HG02973 (cell line): Measurements from ENCODE around the gene CYB5R3.

Experiments
- ATAC-seq: cut with Tn5 transposase; IDR thresholded peaks from one replicate; pipeline ENCODE4 v1.9.1; 2021; ENCODE audit warnings: moderate library complexity; ENCODE audit not compliant: unreplicated experiment

Gene CYB5R3

GRCh38 chr22:42646569-42647525 is 2.3 kb downstream of the CYB5R3 start:
- no peak for ATAC-seq

- ATAC-seq = no peak
These were observed 3.1 kb downstream of the CYB5R3 start for GRCh38 chr22:42645938-42646568.

GRCh38 chr22:42645341-42645937 is 3.8 kb downstream of the CYB5R3 start:
- no peak for ATAC-seq

GRCh38 chr22:42644422-42645340 is 4.5 kb downstream of the CYB5R3 start:
- ATAC-seq = no peak

GRCh38 chr22:42643634-42644421 is 5.4 kb downstream of the CYB5R3 start:
- no peak for ATAC-seq

GRCh38 chr22:42642806-42643633 is 6.2 kb downstream of the CYB5R3 start:
- ATAC-seq = no peak

- no peak for ATAC-seq
These were observed 7.3 kb downstream of the CYB5R3 start for GRCh38 chr22:42641801-42642413.

- ATAC-seq = no peak
These were observed 9.5 kb downstream of the CYB5R3 start for GRCh38 chr22:42639541-42640241.

GRCh38 chr22:42637555-42637954 is 11.6 kb downstream of the CYB5R3 start:
- ATAC-seq = no peak

GRCh38 chr22:42636506-42636905 is 12.7 kb downstream of the CYB5R3 start:
- ATAC-seq = no peak

- no peak for ATAC-seq
These were observed 13.7 kb downstream of the CYB5R3 start for GRCh38 chr22:42635531-42635930.

- no peak for ATAC-seq
These were observed 16.2 kb downstream of the CYB5R3 start for GRCh38 chr22:42633013-42633412.

- ATAC-seq = no peak
These were observed 17.1 kb downstream of the CYB5R3 start for GRCh38 chr22:42632096-42632495.

- no peak for ATAC-seq
These were observed 18.1 kb downstream of the CYB5R3 start for GRCh38 chr22:42630901-42631602.

- no peak for ATAC-seq
These were observed 19.0 kb downstream of the CYB5R3 start for GRCh38 chr22:42630211-42630610.

GRCh38 chr22:42627981-42628380 is 21.2 kb downstream of the CYB5R3 start:
- ATAC-seq = no peak

- no peak for ATAC-seq
These were observed 22.1 kb downstream of the CYB5R3 start for GRCh38 chr22:42626951-42627625.
